ENCODE data around the gene OR52K2.
"Not testable (repeated sequence)": the region's sequence is repeated elsewhere in the genome, so short reads cannot be mapped to it uniquely, and the experiment has no call there.

Gene OR52K2

DNA sequence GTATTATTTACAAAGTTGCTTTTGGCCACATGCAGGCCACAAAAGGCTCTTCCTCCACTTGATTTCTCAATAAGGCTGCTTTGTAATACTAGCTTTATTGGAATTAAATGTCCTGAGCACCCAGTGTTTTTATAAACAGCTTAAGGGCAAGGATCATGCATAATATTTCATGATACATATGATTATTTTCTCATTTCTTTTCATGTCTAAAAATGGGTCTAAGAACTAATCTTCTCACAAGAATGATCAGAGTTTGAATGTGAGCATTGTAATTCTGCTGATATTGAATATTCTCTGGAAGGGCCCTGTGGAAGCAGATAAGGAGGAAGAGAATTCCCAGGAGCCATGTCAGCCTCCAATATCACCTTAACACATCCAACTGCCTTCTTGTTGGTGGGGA lies at the start of gene OR52K2:
OR52K2 (plus strand) TSS at position 301 of the 400 bp plus-strand sequence; CDS start at position 346, 45 bp downstream.
- no peak for DNase-seq

DNA sequence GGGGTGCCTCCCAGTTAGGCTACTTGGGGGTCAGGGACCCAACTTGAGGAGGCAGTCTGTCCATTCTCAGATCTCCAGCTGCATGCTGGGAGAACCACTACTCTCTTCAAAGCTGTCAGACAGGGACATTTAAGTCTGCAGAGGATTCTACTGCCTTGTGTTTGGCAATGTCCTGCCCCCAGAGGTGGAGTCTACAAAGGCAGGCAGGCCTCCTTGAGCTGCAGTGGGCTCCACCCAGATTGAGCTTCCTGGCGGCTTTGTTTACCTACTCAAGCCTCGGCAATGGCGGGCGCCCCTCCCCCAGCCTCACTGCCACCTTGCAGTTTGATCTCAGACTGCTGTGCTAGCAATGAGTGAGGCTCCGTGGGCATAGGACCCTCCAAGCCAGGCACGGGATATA lies 42.9 kb upstream of the OR52K2 start:
- DNase-seq, result not testable (repeated sequence)

DNA sequence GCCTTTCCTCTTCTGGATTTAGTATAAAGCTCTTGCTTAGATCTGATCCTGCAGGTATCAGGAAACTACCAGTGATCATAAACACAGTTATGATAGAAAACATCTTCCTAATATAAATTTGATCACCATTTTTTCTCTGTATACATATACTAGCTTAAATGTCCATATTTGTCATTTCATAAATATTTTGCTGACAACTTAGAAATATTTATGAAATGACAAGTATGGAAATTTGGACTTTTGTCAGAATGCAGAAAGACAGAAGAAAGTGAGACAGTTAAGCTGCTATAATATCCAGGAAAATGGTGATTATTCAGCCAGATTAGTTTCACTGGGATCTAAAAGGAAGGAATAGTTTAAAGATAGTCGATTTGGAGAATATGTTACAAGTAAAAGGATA lies 32.8 kb upstream of the OR52K2 start:
- DNase-seq, result no peak

DNA sequence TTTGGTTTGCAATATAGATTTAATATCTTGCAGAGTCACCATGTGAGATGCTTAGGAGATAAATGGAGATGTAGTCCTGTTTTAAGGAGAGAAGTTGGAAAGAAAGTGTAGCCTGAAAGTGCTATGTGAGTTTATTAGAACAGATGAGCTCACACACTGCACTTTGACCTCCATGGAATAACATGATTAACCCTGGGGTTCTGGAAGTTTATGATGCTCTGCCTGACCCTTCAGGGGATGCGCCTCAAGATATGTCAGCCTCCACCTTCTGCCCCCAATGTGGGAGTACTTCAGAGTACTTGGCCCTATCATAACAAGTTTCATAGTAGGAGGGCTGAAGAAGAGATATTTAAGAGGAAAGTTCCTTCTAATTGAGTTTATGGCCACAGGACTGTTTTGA lies 32.3 kb upstream of the OR52K2 start:
- no peak for DNase-seq

DNA sequence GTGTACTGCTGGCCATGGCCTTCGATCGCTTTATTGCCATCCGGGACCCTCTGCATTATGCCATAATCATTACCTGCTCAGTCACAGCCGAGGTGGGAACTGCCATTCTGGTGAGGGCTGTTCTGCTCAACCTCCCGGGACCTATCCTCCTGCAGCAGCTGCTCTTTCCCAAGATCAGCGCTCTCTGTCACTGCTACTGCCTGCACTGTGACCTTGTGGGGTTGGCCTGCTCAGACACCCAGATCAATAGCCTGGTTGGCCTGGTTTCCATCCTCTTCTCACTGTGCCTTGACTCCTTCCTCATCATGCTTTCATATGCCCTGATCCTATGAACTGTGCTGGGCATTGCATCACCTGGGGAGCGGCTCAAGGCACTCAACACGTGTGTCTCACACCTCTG lies 30.7 kb upstream of the OR52K2 start:
- no peak for DNase-seq

DNA sequence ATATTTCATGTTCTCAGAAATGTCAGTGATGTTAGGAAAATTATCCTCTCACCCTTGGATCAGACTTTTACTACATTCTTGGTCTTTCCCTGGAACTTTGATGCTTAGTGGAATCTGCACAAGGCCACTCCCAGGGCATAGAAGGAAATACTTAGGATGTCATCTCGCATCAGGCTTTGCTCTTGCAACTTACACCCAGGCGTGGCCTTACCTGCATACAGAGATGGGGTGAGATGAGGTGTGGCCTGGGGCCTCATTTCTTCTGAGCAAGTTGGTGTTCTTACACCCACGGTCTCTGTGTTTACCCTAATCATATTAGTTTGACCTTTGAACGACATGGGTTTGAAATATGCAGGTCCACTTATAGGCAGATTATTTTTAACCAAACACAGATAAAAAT lies 19.0 kb upstream of the OR52K2 start:
- DNase-seq, result no peak

DNA sequence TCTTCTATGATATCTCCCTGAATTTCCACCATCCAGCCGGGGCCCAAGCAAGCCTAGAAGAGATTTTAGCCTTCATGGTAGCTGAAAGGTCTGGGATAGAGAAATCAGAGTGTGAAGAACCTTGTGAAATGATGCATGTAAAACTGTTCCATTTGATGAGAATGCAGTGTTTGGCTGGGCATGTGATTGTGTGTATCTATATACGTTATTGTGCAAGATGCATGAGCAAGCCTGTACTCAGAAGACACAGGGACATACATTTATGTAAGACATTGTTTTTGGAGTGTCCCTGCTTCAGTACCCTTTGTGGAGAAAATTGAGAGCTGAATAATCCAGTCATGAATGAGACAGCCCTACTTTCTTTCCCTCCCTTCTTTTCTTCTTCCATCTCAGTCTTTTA lies 15.2 kb upstream of the OR52K2 start:
- no peak for DNase-seq

DNA sequence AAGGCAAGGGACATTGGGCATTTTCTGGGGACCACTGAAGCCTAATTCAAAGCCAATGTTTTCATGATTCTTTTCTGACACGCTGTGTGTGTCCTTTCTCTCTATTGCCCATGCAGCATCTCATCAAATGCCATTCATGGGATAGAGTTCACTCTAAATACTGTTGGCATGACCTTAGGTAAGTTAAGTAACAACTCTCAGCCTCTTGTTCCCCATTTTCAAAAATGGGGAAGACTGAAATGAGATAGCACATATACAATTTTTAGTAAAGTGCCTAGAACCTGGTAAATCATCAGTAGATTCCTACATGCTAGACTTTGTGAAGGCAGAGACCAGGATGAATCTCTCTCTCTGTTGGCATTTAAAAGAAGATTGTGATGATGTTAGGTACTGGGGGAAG lies 12.7 kb upstream of the OR52K2 start:
- DNase-seq, result no peak

DNA sequence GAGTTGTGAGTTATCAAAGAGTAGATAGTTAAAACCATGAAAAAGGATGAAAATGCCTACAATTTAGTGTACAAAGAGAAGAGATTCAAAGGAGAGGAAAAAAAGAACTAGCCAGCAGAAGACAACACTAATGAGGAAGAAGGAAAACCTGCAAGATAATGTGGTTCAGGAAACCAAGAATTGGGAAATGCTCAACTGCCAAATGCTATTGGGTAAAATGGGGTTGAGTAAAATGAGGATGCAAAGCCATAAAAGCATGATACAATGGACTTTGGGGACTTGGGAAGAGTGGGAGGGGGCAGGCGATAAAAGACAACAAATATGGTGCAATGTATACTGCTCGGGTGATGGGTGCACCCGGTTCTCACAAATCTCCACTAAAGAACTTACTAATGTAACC lies 7.6 kb upstream of the OR52K2 start:
- DNase-seq, result no peak

DNA sequence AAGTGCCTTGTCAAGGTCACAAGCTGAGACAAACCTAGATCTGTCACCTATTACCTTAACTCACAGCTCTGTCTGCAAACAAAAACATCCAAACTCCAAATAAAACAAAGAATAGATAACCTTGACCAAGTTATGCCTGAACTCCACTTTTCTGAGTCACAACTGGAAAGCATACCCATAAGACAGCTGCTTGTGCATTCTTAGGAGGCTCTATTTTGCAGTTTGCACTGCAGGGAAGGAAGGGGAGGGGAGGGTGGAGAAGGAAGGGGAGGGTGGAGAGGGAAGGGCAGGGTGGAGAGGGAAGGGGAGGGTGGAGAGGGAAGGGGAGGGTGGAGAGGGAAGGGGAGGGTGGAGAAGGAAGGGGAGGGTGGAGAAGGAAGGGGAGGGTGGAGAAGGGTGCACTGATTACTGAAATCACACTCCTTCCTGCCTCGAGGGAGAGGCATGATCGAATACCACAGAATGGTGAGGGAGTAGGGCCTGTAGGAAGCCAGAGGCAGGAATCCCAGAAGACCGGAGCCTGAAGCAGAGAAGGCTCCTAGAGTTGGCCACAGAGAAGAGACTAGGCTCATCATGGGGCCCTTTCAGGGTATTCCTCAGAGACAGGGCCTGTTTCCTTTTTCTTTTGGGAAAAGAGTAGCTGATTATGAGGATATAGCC lies 5.7 kb upstream of the OR52K2 start:
- DNase-seq, result no peak

DNA sequence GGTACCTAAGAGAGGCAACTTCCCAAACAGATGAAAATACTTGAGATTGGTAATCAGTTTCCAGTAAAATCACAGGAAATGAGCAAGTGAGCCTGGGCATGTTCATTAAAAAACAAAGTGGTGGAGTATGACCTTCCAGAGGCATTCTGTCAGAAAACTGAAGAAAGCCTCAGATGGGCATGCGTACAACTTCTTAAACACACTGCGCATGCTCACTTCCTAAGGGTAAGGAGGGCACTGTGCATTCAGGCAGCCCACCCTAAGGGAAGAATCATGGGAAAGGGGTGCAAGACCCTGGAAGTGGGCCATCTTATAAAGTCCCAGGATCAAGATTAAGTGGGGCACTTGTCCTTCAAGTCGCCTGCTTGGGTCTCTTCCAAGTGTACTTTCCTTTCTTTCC lies 4.0 kb downstream of the OR52K2 start:
- DNase-seq, result no peak

DNA sequence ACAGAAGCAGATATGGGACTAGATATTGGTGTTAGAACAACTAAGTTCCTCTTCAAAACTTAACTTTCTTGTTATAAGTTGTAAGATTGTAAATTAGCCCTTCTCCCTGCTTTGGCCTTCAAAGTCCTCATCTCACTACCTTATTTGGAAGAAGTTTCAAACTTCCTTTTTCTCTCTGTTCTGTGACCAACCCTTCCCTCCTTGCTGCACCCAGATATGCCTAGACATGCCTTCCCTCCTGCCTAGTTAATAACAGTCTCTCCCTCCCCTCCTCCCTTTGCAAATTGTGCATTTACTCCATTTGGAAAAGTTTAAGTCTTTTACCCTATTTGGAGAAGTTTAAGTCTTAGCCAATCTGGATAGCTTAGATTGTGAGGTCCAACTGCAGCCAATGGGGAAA lies 4.9 kb downstream of the OR52K2 start:
- DNase-seq, result no peak

DNA sequence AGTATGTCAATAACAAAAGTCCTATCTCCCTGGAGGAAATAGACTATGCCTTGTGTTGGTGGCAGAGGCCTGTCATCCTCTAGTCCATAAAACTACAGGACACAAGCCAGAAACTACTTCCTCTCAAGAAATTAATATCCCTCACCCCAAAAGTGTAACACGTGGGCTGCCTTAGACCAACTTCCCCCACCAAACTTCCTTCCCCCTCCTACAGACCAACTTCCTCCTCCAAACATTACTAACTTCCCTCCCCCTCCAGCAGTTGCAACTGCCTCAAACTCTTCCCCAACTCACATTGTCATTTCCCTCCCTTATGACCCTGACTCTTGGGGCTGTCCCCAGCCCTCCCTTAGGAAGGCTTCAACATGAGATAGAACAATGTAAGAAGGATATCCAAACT lies 6.3 kb downstream of the OR52K2 start:
- no peak for DNase-seq

DNA sequence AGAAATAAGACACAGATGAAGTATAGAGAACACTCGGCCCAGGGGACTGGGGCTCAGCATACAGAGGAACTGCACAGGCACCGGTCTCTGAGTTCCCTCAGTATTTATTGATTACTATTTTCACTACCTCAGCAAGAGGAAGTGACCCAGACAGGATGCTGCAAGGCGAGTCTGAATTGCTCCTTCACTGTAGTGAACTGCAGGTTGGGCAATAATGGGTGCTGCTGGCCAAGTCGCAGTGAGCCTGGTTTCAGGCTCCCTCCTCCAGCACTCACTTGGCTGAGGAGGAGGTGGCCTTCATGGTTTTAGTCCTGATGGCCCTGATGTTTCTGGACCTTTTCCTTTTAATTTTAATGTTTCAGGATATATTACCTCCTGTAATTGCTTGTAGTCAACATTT lies 10.4 kb downstream of the OR52K2 start:
- DNase-seq, result no peak

DNA sequence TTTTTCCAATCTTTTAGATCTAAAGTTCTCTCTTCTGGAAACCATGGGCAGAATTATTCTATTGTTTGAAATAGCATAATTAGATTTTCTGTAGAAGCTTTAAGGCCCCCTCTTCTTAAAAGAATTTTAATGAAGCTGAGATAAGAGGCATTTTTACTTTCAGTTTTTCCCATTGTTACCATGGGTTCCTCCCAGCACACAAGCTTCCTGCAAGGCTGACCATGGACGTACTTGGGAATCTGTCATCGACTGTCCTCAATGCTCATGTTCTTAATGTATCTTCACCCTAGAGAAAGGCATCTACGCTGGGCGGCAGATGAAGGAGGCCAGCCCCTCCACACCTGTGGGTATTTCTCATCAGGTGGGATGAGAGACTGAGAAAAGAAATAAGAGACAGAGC lies 11.1 kb downstream of the OR52K2 start:
- no peak for DNase-seq

DNA sequence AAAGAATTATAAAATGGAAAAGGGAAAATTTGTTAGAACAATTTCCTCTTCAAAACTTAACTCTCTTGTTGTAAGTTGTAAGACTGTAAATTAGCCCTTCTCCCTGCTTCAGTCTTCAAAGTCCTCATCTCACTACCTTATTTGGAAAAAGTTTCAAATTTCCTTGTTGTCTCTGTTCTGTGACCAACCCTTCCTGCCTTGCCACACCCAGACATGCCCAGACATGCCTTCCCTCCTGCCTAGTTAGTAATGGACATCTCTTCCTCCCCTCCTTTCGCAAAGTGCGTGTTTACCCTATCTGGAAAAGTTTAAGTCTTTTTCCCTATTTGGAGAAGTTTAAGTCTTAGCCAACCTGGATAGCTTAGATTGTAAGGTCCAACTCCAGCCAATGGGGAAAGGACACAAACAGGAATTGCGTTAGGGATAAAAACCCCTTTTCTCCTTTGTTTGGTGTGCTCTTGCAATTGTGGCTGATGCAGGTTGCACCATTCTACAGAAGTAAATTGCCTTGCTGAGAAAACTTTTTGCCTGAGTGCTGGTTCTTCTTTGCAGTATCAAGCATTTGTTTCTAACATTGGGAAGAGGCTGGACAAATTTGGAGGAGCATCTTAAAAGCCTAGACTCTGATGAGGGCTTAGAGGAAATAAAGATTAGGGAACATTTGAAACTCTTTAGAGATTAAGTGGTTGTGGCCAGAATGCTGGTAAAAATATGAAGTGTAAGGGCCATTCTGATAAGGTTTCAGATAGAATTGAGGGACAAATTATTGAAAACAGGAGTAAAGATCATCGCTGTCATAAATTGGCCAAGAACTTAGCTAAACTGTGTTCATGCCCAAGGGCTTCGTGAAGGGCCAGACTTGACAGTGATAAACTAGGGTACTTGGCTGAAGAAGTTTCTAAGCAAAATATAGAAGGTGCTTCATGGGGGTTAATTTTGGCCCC lies 15.4 kb downstream of the OR52K2 start:
- no peak for DNase-seq

DNA sequence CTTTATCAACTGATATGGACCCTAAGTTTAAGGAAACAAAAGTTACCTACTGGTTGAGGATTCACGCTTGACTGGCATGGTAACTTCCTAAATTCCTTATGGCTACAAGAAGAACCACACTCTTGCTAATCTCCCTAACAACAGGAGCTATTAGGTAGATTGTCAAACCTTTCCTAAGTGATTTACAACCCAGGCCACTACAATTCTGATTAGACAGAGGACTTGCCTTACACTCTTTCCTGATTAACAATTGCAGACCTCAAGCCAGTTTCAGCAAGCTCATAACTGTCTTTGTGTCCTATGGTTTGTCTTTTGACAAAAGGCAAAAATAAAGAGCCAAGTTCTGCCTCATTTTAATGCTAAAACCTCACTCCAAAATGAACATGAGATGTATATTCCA lies 16.3 kb downstream of the OR52K2 start:
- no peak for DNase-seq

DNA sequence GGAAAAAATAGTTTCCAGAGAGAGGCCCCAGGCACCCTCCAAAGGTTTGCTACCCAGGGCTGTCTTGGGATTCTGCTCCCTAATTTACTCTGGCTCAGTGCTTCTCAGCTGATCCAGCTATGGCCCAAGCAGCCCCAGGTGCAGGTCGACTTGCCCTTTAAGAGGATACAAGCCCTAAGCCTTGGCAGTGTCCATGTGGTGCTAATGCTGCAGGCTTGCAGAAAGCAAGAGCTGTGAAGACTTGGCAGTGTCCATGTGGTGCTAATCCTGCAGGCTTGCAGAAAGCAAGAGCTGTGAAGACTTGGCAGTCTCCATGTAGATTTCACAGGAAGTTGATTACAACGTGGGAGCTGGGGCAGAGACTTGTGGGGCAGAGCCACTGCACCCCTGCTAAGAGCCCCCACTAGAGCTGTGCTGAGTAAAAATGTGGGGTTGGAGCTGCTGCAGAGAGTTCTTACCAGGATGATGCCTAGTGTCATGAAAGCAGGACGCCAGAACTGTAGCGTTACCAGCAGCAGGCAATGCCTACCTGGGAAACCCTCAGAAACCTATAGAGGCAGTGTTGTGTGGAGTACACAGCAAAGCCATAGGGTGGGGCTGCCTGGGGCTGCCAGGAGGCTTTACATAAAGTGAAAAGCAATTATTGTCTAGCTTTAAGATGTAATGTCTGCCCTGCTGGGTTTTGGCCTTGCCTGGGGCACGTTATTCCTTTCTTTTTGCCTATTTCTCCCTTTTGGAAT lies 17.2 kb downstream of the OR52K2 start:
- no peak for DNase-seq

DNA sequence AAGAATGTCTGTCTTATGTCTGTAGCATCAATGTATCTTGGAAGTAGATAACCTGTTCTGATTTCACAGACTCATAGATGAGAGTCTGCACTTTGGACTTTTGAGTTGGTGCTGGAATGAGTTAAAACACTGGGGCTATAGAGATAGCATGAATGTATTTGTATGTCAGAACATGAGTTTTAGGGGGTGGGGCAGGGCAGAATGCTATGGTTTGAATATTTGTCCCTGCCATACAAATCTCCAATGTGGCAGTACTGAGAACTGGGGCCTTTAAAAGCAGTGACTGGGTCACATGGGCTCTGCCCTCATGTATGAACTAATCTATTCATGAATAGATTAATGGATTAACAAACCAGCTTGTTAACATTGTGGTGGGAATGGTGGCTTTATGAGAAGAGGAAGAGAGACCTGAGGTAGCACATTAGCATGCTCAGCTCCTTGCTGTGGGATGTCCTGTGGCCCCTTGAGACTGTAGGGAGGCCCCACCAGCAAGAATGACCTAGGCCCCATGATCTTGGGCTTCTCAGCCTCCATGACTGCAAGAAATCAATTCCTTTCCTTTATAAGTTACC lies 17.9 kb downstream of the OR52K2 start:
- DNase-seq, result no peak

DNA sequence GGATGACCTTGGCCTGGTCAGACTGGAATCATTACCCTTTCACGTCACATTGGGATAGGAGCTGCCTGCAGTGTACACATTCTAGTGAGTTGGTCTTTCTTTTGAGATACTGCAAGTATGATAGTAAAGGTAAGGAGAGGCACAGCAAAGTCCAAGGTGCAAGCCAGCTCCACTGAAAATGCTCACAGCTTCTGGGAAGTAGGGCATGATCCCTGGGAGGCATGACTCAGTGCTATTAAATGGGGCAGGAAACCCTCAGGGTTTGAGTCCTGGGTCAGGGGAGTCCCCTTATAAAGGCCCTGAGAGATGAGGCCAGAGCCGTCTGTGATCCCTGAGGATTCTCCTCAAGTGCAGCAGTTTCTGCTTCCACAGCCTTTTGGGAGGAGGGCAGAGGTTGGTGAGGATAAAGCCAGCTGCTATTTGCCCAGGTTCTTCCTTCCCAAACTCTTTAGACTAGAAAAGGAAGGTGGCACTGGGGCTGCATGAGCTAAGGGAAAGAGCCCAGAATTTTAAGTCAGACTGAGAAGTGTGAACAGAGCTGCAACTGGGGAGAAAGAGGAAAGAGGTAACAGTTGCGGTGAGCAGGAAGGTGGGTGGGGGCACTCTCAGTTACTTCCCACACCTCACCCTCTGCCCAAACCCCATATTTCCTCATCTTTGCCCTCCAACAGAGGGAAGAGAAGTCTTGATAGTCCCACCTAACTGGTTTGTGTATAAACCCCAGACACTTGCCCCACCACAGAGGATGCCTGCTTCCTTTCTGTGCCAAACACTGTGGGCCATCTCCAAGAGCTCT lies 18.9 kb downstream of the OR52K2 start:
- no peak for DNase-seq

DNA sequence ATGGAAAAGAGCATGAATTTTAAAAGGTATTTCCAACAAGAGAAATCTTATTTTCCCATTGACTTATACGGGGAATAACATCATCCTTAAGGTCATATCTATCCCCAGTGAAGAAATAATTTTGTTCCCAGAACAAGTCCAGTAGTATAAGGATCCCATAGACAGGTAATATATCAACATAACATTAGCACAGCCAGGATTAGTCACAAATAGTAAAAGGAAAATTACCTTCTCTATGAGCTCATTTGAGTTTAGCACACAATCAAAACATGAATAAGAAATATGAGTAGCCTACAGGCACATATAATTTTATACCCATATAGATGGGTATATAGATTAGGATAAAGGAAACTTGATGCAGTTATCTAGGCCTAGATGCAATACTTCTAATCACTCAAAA lies 30.5 kb downstream of the OR52K2 start:
- no peak for DNase-seq

DNA sequence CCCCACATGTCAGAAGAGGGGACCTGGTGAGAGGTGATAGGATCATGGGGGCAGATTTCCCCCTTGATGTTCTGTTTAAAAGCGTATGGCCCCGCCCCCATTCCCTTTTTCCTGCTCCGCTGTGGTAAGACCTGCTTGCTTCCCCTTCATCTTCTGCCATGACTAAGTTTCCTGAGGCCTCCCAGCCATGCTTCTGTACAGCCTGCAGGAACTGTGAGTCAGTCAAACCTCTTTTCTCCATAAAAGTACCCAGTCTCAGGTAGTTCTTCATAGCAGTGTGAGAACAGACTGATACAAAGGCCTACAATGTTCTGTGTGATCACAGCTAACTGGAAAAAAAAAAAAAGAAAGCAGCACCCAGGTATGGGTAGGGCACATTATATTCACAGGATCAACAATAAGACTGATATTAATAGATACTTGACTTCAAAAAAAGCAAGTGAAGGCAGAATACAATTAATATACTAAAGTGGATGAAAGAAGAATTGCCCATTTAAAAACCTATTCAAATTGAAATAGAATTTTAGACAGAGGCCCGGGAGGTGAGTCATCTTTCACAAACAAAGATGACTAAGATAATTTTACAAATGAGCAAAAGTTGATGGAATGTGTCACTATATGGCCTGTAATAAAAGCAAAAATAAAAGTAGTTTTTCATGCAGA lies 31.6 kb downstream of the OR52K2 start:
- DNase-seq, result no peak

Data from NCI-H2107 (cell line).